ENCODE measurements around the gene ADD1. TPM values are rescaled to one million over a fixed set of nuclear protein-coding genes. Genes with fewer than 3 reads are reported as not detected.
A peak's percentile ranks its signal among the peaks of the same experiment; 100 is the strongest.

Gene ADD1
- total RNA-seq, 1 experiment from 2014 or later, result 125 TPM

DNA sequence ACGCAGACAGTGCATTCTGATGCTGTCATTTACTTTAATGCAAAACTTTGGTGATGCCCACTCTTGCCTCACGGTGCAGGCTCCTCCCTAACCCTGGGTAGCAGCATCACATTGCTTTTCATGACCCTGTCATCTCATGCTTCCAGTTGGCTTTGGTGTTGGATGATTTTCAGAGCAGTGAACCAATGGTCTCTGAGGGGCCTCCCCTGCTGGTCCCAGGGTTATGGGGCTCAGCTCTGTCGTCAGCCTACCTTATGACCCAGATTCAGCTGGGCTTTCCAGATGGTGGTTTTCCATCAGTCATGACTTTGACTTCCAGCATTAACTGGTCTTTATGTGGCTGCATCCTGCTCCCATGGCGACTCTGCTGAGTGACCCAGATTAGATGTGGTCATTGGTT is 63.6 kb downstream of the ADD1 start:
- Mint-ChIP-seq H3K27ac (ENCODE audit: unreplicated experiment) (no peak overlapping the region), H3K9me3 (ENCODE audit: low read depth, unreplicated experiment) (no peaks in the 10 kb centered on the region), H3K4me1 (ENCODE audit: low read depth, unreplicated experiment) (peaks cover 12% of the 10 kb centered on the region), H3K4me3 (ENCODE audit: low read depth, unreplicated experiment) (no peak overlapping the region), H3K36me3 (ENCODE audit: insufficient read depth, unreplicated experiment) (peaks cover 28% of the 10 kb centered on the region), H3K27me3 (ENCODE audit: unreplicated experiment) (no peaks in the 10 kb centered on the region)
- no TSS peak for BruUV-seq (replicated peaks)
- DNase-seq, result no peak
- TF ChIP-seq, protein P1, sequence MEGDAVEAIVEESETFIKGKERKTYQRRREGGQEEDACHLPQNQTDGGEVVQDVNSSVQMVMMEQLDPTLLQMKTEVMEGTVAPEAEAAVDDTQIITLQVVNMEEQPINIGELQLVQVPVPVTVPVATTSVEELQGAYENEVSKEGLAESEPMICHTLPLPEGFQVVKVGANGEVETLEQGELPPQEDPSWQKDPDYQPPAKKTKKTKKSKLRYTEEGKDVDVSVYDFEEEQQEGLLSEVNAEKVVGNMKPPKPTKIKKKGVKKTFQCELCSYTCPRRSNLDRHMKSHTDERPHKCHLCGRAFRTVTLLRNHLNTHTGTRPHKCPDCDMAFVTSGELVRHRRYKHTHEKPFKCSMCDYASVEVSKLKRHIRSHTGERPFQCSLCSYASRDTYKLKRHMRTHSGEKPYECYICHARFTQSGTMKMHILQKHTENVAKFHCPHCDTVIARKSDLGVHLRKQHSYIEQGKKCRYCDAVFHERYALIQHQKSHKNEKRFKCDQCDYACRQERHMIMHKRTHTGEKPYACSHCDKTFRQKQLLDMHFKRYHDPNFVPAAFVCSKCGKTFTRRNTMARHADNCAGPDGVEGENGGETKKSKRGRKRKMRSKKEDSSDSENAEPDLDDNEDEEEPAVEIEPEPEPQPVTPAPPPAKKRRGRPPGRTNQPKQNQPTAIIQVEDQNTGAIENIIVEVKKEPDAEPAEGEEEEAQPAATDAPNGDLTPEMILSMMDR (IDR thresholded peaks at IDR 0.05; ENCODE audit: unreplicated experiment), result no peak
- intact Hi-C loops (cut with micrococcal nuclease; ENCODE audit: unreplicated experiment), result loop anchor here (5.0 kb wide), 1 partner anchor 60 kb away; no protein-coding TSS in a partner anchor
- CTCF ChIA-PET, result no interaction called here

DNA sequence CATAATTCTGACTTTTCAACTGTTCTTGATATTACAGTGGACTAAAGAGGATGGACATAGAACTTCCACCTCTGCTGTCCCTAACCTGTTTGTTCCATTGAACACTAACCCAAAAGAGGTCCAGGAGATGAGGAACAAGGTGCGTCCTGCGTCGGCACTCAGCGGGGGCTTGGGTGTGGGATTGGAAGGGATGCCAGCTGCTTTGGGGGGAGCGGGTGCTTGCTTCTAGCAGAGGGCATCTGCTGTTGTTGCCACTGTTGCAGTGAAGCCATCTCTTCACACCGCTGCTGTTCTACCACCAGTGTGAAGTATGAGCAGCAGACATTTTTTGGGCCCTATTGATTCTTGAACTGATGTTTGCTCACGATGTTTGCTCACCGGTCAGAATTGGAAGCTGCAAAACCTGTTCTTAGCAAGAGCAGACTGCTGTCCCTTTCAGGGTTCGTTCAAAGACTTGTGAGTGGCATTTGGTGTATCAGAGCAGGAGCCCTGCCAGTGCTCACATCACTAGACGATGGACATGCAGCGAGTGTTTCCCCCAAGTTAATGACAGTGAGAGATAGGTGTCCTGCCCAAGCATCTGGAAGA is 64.2 kb downstream of the ADD1 start:
- no TSS peak for BruUV-seq (replicated peaks)
- Mint-ChIP-seq H3K27me3 (ENCODE audit: unreplicated experiment) (no peaks in the 10 kb centered on the region), H3K36me3 (ENCODE audit: insufficient read depth, unreplicated experiment) (peaks cover 28% of the 10 kb centered on the region), H3K27ac (ENCODE audit: unreplicated experiment) (no peak overlapping the region), H3K4me3 (ENCODE audit: low read depth, unreplicated experiment) (no peak overlapping the region), H3K9me3 (ENCODE audit: low read depth, unreplicated experiment) (no peaks in the 10 kb centered on the region), H3K4me1 (ENCODE audit: low read depth, unreplicated experiment) (peaks cover 12% of the 10 kb centered on the region)
- TF ChIP-seq, protein P1 (IDR thresholded peaks at IDR 0.05; ENCODE audit: unreplicated experiment), result no peak
- DNase-seq, result peak; percentile 46
- CTCF ChIA-PET, result interaction anchor here (0.8 kb wide), 1 partner anchor 17 kb away, joined by 4 read pairs; no protein-coding TSS in a partner anchor
- intact Hi-C loops (cut with micrococcal nuclease; ENCODE audit: unreplicated experiment), result loop anchor here (5.0 kb wide), 1 partner anchor 60 kb away; no protein-coding TSS in a partner anchor

DNA sequence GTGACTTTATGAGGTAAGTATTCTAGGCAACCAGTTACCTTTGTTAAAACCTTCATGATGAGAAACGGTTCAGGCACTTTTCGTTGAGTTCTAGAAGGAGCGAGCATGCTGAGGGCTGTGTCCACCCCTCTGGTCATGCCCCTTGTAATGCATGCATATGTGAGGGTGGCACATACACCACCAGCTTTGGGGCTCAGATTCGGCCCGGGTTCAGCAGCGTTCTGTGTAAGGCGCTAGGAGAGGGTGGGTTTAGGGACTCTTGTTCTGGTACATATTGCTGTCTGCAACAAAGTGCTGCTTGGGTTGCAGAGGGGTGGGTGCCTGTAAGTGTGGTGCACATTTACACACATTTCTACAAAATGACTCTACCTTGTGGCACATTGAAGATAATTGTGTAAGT is 65.0 kb downstream of the ADD1 start:
- peaks cover 28% of the 10 kb centered on the region for H3K36me3 Mint-ChIP-seq (ENCODE audit: insufficient read depth, unreplicated experiment)
- H3K9me3 Mint-ChIP-seq (ENCODE audit: low read depth, unreplicated experiment), result no peaks in the 10 kb centered on the region
- no peaks in the 10 kb centered on the region for H3K27me3 Mint-ChIP-seq (ENCODE audit: unreplicated experiment)

DNA sequence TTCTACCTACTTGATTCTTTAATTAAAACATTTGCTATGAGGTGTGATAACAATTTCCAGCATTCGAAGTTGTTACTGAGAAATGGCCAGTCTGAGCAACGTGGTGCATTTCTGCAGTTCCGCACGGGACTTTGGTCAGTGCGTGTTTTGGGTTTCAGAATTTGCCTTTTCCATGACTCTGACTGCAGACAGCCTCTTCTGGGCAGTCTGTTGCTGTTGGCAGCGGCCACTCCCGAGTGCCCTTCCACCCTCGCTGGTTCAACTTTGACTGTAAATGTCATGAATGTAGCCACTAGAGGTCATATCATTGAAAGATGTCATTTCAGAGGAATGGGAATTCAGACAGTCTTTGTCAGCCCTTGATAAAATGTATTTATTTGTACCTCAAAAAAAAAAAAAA is 65.9 kb downstream of the ADD1 start:
- Mint-ChIP-seq H3K27ac (ENCODE audit: unreplicated experiment) (no peak overlapping the region), H3K27me3 (ENCODE audit: unreplicated experiment) (no peaks in the 10 kb centered on the region), H3K9me3 (ENCODE audit: low read depth, unreplicated experiment) (no peaks in the 10 kb centered on the region), H3K36me3 (ENCODE audit: insufficient read depth, unreplicated experiment) (peaks cover 24% of the 10 kb centered on the region), H3K4me3 (ENCODE audit: low read depth, unreplicated experiment) (no peak overlapping the region), H3K4me1 (ENCODE audit: low read depth, unreplicated experiment) (peaks cover 12% of the 10 kb centered on the region)
- BruUV-seq (replicated peaks), result no TSS peak
- intact Hi-C loops (cut with micrococcal nuclease; ENCODE audit: unreplicated experiment), result loop anchor here (5.0 kb wide), 1 partner anchor 62 kb away; no protein-coding TSS in a partner anchor
- TF ChIP-seq, protein P1 (IDR thresholded peaks at IDR 0.05; ENCODE audit: unreplicated experiment), result no peak
- CTCF ChIA-PET, result no interaction called here
- DNase-seq, result no peak

More for the DNA sequence above, 65.0 kb downstream of the ADD1 start:
- BruUV-seq (replicated peaks), result no TSS peak
- peaks cover 12% of the 10 kb centered on the region for H3K4me1 Mint-ChIP-seq (ENCODE audit: low read depth, unreplicated experiment)
- intact Hi-C loops (cut with micrococcal nuclease; ENCODE audit: unreplicated experiment), result loop anchor here (5.0 kb wide), 1 partner anchor 61 kb away; no protein-coding TSS in a partner anchor
- CTCF ChIA-PET, result no interaction called here
- no peak overlapping the region for H3K27ac Mint-ChIP-seq (ENCODE audit: unreplicated experiment)
- H3K4me3 Mint-ChIP-seq (ENCODE audit: low read depth, unreplicated experiment), result no peak overlapping the region
- TF ChIP-seq, protein P1 (IDR thresholded peaks at IDR 0.05; ENCODE audit: unreplicated experiment), result no peak
- DNase-seq, result no peak

Measured in Calu3 (cell line).